Activated naive CD4-positive, alpha-beta T cell treated with anti-CD3 and anti-CD28 coated beads for 36 hours (primary cell): ENCODE data around the gene SEMA3C. TPM values are rescaled to one million over a fixed set of nuclear protein-coding genes. Genes with fewer than 3 reads are reported as not detected.

Source experiments
- CTCF ChIA-PET: fragments of 350-600 bp; sonication (Branson Sonifier 250); formaldehyde crosslinking; loops from one replicate; lab custom pipeline; 2021; ENCODE audit warnings: antibody characterized with exemption; lab: Charles Lee
- DNase-seq: peaks from one replicate; pipeline ENCODE4 v3.0.0-alpha.2; 2020
- H3K27ac Mint-ChIP-seq: one replicate; pipeline ENCODE4 v1.8.0; 2021; ENCODE audit warnings: mild to moderate bottlenecking, mixed read lengths
- H3K27me3 Mint-ChIP-seq: one replicate; pipeline ENCODE4 v1.8.0; 2021; ENCODE audit warnings: low read depth, mixed read lengths
- H3K36me3 Mint-ChIP-seq: one replicate; pipeline ENCODE4 v1.8.0; 2021; ENCODE audit warnings: low read depth, mixed read lengths
- H3K4me1 Mint-ChIP-seq: one replicate; pipeline ENCODE4 v1.8.0; 2021; ENCODE audit warnings: low read depth, mixed read lengths
- H3K4me3 Mint-ChIP-seq: one replicate; pipeline ENCODE4 v1.8.0; 2021; ENCODE audit warnings: mild to moderate bottlenecking, moderate library complexity, mixed read lengths
- H3K9me3 Mint-ChIP-seq: one replicate; pipeline ENCODE4 v1.8.0; 2021; ENCODE audit warnings: mixed read lengths
- intact Hi-C: fragments of 100-400 bp; cut with micrococcal nuclease; formaldehyde crosslinking; loops from one replicate; pipeline ENCODE4 v1.15.1; 2023
- total RNA-seq, 2 experiments: library from RNA; stranded (reverse); gene quantifications; one replicate each; pipeline ENCODE4 v1.2.3, GENCODE V29; 2021

SEMA3C gene
- total RNA-seq, 2 experiments from 2014 or later, result not detected

DNA sequence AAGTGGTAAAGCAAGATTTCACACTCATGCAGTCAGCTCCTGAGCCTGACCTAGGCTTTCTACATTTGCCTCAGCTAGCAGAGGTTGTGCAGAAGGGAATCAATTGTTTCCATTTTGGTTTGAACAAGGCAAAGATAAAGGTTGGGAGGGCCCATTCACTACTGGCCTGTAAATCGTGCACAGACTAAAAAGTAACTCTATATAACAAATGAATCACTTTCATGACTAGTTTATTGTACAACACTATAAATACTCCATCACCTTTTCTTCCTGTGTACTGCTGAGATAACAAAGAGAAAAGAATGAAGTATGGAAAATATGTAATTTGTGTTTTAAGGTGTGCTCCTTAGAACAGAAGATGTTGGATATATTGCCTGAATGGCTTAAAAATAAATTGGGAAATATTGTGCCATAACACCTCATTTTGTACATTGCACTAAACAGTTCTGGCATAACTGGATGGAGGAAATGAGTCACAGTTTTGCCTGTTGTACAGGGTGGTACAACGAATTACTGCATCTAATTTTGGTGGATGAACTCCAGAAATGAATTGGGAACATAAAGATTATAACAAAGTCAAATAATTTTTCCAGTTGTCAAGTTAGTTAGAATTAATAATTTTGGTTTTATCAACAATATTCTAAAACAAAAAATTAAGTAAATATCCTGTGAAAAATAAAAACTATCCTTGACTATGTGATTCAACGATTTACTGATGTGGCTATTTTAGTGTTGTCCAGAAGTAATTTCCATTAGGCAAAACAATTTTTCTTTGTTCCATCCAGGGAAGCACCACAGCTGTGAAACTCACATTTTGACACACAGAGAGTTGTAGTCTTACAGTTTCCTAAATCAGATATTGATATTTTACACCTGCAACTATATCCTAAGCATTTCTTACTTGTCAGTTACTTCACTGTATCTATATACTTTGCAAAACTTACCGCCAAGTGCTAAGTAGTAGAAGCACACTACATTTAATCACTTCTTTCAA lies 18.0 kb downstream of the SEMA3C start:
- Mint-ChIP-seq H3K4me1 (no peaks in the 10 kb centered on the region), H3K4me3 (no peak overlapping the region), H3K9me3 (no peaks in the 10 kb centered on the region), H3K27ac (no peak overlapping the region), H3K36me3 (no peaks in the 10 kb centered on the region), H3K27me3 (no peaks in the 10 kb centered on the region)
- intact Hi-C loops, result no loop called here
- no peak for DNase-seq
- CTCF ChIA-PET, result no interaction called here

DNA sequence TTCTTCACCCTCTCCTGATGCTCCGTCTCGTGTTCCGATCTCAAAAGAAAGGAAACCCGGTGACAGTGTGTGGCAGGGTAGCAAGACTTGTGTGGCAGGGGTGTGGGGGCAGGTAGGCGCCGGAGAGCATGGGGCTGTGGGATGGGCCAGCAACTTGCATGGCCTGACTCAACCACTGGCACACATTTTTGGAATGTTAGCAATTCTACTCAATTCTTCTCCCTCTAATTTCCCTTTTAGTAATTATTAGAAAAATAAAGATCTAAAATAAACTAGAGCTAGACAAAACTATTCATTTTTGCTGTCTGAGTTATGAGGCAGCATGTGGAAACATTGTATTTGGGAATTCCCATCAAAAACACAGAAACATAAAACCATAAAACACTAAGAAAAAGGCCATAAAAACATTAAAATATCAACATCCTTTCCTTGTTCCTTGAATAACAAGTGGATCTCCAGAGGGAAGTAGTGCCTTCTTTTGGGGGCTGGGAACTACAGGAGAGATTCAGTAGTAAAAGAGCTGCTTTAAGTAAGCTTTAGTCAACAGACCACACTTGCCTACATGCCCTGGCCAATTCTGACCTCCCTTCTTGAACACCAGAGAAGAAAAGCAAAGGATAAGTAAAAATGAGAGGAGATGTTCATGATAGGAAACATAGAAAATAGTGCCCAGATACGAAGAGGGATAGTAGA lies 21.8 kb downstream of the SEMA3C start:
- no peak for DNase-seq
- intact Hi-C loops, result no loop called here
- Mint-ChIP-seq H3K4me3 (no peak overlapping the region), H3K4me1 (no peaks in the 10 kb centered on the region), H3K9me3 (no peaks in the 10 kb centered on the region), H3K27me3 (no peaks in the 10 kb centered on the region), H3K27ac (no peak overlapping the region), H3K36me3 (no peaks in the 10 kb centered on the region)
- CTCF ChIA-PET, result interaction anchor here (0.6 kb wide), 1 partner anchor 14 kb away, joined by 5 read pairs; no protein-coding TSS in a partner anchor

DNA sequence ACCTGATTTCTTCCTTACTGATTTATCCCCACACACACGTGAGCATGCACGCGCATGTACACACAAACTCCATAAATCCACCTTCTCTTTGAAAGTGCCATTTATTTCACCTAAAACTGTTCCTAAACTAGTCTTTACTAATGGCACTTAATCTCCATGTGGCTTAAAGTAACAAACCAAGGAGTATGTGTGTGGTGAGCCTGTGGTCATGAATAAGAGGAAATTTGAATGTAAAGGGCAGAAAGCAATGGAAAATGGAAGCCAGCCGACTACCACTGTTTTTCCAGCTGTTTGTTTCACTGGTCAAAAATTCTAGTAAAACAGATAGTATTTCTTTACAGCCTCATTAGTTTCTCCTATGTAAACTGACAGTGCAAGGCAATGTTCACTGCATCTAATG lies 23.8 kb downstream of the SEMA3C start:
- DNase-seq, result no peak
- Mint-ChIP-seq H3K27ac (no peak overlapping the region), H3K27me3 (no peaks in the 10 kb centered on the region), H3K4me1 (no peaks in the 10 kb centered on the region), H3K36me3 (no peaks in the 10 kb centered on the region), H3K9me3 (no peaks in the 10 kb centered on the region), H3K4me3 (no peak overlapping the region)
- intact Hi-C loops, result no loop called here
- CTCF ChIA-PET, result no interaction called here

DNA sequence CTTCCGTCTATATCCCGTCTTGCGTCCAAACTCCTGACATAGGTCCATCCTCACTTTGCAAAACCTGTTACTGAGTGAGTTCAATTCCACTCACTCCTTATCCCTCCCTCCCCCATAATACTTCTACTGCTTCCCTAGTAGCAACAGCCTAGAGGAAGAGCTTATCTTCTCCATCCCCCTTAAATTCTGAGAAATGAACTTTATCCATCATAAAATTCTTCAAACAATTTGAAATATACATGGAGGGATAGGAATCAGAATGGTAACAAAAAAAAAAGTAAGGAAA lies 27.6 kb downstream of the SEMA3C start:
- no peaks in the 10 kb centered on the region for H3K9me3 Mint-ChIP-seq
- no peak overlapping the region for H3K4me3 Mint-ChIP-seq
- H3K4me1 Mint-ChIP-seq, result no peaks in the 10 kb centered on the region
- no peak for DNase-seq
- no peaks in the 10 kb centered on the region for H3K36me3 Mint-ChIP-seq
- no peak overlapping the region for H3K27ac Mint-ChIP-seq
- intact Hi-C loops, result loop anchor here (5.0 kb wide), 1 partner anchor 51 kb away; no protein-coding TSS in a partner anchor
- H3K27me3 Mint-ChIP-seq, result no peaks in the 10 kb centered on the region
- CTCF ChIA-PET, result no interaction called here

DNA sequence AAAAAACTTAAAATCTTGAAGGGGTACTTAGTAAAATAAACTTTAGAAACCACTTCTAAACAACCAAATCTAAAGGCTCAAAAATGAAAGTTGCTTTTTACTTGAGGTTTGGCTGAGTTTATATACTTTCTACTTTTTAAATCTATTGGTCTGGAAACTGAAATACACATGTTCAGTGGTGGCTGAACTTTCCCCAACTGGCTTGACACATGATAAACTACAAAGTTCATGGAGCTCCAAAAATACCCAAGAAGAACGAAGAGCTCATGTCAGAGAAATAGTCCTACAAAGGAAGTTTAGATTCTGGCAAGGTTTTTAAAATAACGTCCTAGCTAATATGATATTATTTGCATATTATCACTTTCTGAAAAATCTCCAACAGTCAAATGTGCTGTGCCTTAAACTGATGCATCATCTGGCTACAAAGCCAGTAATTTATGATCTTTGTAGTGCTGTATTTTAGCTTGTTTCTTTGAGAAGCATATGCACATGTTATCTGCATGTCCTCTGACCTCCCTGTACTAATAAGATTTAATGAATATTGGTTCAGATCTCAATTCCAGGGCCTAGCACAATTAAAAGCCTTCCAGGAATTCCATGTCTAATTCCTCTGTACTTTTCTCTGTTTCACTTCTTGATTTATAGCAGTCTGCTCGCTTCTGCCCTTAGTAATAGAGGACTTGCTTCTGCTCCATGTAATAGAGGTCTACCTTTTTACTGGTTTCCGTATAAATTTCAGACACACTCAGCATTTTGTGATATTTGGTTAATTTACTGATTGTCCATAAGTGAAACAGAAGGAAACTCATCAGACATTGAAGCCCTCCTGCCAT lies 28.2 kb downstream of the SEMA3C start:
- intact Hi-C loops, result loop anchor here (5.0 kb wide), 1 partner anchor 52 kb away; no protein-coding TSS in a partner anchor
- no peaks in the 10 kb centered on the region for H3K27me3 Mint-ChIP-seq
- no peak for DNase-seq
- H3K36me3 Mint-ChIP-seq, result no peaks in the 10 kb centered on the region
- H3K9me3 Mint-ChIP-seq, result no peaks in the 10 kb centered on the region
- no peak overlapping the region for H3K27ac Mint-ChIP-seq
- CTCF ChIA-PET, result no interaction called here
- no peak overlapping the region for H3K4me3 Mint-ChIP-seq
- no peaks in the 10 kb centered on the region for H3K4me1 Mint-ChIP-seq

DNA sequence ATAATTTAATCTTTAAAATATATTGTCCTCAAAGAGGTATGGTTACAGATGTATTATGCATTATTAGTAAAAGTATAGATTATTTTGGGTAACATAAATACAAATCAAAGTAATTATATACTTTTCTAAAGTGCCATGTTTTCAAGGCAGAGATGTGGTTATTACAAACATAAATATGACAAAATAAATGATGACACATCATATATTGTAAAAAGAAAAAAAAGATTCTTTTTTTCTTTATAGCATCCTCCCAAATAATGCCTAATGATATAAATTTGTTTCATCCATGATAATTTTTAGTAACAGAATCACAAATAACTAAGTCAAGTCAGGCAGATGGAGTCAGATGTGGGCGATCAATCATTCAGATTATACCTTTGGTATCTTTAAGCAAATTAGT lies 29.3 kb downstream of the SEMA3C start:
- Mint-ChIP-seq H3K4me3 (no peak overlapping the region), H3K4me1 (no peaks in the 10 kb centered on the region), H3K9me3 (no peaks in the 10 kb centered on the region), H3K27ac (no peak overlapping the region), H3K27me3 (no peaks in the 10 kb centered on the region), H3K36me3 (no peaks in the 10 kb centered on the region)
- no peak for DNase-seq
- intact Hi-C loops, result no loop called here
- CTCF ChIA-PET, result no interaction called here

DNA sequence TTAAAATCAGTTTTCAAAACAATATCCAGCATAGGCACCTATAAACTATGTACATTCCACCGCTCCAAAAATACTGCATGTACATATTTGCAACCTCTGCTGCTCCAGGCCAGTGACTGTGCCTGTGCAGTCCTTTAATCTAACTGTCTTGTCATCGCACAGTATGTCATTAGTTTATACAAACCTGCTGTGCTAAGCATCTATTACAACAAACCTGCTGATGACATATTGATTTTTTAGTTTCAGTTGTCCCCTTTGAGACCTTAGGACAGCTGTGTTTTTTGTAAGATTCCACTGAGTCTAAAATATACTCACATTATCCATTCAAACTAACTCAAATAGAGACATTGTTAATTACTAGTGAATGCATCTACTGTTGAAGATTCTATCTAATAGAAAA lies 33.1 kb downstream of the SEMA3C start:
- no peaks in the 10 kb centered on the region for H3K36me3 Mint-ChIP-seq
- no peaks in the 10 kb centered on the region for H3K4me1 Mint-ChIP-seq
- H3K27ac Mint-ChIP-seq, result no peak overlapping the region
- no peak overlapping the region for H3K4me3 Mint-ChIP-seq
- CTCF ChIA-PET, result no interaction called here
- H3K27me3 Mint-ChIP-seq, result no peaks in the 10 kb centered on the region
- intact Hi-C loops, result no loop called here
- no peak for DNase-seq
- no peaks in the 10 kb centered on the region for H3K9me3 Mint-ChIP-seq

DNA sequence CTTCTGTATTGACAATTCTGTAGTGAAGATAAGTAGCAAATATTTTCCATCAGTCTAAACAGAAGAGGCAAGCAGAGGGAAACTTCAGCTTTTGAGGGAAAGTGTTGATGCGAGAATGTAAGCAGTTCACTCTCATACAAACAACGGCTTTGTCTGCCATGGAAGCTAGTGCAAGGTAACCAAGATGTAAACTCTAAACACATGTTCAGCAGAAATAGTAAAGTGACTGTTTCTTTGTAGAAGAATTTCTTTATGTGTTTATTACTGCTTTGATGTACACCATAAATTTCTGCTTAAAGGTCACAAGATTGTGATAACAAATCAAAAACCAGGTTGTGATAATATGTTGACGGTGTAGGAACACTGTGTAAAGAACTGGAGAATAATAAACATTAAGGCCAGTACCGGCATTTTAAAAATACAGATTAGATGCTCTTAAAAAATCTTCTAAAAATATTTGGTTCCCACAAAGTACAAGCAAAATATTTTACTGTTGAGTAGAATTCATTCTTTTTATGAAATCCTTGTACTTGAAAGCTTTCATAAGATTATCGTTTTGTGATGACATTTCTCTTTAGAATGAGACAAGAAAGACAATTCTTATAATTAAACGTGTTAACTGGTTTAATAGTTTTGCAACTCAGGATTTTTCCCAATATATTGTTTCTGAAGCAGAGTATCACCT lies 34.2 kb downstream of the SEMA3C start:
- no peak for DNase-seq
- H3K27ac Mint-ChIP-seq, result no peak overlapping the region
- intact Hi-C loops, result no loop called here
- no peaks in the 10 kb centered on the region for H3K9me3 Mint-ChIP-seq
- no peaks in the 10 kb centered on the region for H3K36me3 Mint-ChIP-seq
- no peak overlapping the region for H3K4me3 Mint-ChIP-seq
- no peaks in the 10 kb centered on the region for H3K27me3 Mint-ChIP-seq
- no peaks in the 10 kb centered on the region for H3K4me1 Mint-ChIP-seq
- CTCF ChIA-PET, result no interaction called here

DNA sequence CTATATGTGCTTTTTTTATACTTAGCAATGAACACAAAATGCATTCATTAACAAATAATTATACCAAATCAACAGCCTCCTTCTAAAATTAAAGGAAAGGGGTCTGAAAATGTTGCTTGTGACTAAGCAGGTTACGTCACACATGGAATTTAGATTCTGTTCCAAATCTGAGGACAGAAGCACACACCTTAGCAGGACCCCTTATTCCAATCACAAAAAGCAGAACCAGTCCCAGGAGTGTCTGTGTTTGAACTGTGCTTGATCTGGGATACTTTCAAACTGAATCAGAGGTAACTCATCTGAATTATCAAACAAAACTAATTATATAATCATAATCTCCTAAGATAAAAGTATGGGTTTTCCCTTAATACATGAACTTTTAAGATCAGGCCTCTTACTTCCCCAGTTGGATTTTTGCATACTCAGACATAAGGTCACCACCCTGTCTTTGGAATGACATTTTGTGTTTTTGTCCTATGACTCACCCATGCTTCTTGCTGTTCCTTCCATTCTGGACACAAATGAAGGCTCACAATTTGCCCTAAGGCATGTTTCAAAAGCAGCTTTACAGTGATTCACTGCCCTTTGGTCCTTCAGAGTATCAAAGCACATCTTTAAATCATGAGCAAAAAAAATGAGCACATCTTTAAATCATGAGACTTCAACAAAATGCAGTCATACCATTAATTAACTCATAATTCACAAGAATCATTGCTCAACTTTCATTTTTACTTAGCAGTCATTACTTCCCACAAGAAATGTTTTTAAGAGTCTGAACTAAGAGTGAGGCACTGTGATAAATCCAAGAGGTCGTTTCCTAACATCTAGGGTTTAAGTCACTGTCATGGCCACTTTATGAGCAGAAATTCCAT lies 35.5 kb downstream of the SEMA3C start:
- Mint-ChIP-seq H3K4me1 (no peaks in the 10 kb centered on the region), H3K9me3 (no peaks in the 10 kb centered on the region), H3K4me3 (no peak overlapping the region), H3K27me3 (no peaks in the 10 kb centered on the region), H3K36me3 (no peaks in the 10 kb centered on the region), H3K27ac (no peak overlapping the region)
- intact Hi-C loops, result no loop called here
- CTCF ChIA-PET, result interaction anchor here (0.8 kb wide), 1 partner anchor 212 kb away, joined by 3 read pairs; no protein-coding TSS in a partner anchor
- no peak for DNase-seq

DNA sequence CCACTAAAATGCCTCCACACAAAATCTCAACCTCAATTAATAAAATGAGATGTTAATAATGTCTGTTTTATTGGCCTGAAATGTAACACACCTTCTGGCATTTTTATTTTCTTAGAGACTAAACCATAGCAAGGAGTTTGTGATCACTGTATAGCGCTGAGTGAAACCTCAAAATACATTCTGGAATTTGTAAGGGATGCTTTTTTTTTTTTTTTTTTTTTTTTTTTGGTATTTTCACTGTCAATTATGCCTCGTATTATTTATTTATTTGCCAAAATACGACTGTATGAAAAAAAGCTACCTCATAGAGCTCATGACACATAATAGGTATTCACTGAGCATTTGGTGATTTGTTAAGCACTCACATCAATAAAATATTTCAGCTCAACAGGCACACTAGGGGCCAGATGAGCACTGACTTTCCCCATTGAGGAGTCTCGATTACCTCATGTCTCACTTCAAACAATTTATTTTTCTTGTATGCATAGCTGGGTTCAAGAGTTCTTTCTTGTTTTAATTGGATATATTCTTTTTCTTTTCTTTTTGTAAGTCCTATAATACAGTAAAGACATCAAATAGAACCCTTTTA lies 36.5 kb downstream of the SEMA3C start:
- Mint-ChIP-seq H3K27me3 (no peaks in the 10 kb centered on the region), H3K36me3 (no peaks in the 10 kb centered on the region), H3K9me3 (no peaks in the 10 kb centered on the region), H3K4me1 (no peaks in the 10 kb centered on the region), H3K27ac (no peak overlapping the region), H3K4me3 (no peak overlapping the region)
- intact Hi-C loops, result no loop called here
- DNase-seq, result no peak
- CTCF ChIA-PET, result no interaction called here

DNA sequence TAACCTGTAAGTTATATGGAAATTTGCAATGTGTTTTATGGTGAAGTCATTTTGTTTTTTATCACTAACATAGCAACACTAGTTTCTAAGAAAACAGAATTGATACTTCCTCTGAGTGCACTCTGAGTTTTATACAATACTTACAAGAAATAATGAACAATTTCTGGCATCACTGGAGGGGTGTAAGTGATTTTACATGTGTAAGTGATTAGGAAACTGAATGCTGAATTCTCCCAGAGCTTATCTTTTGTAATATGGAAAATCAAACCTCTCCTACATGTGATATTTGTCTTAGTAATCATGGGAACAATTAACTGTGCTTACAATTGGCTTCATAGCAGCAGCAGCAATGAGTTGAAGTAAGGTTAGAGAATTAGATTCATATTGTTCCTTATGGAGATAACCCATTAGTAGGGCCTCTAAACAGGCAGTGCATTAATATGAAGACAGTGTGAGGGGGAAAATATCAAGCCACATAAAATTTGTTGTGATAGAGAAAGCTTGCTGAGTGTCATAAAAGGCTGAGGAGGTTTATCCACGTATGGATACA lies 37.4 kb downstream of the SEMA3C start:
- no peak overlapping the region for H3K27ac Mint-ChIP-seq
- no peak for DNase-seq
- no peaks in the 10 kb centered on the region for H3K9me3 Mint-ChIP-seq
- no peaks in the 10 kb centered on the region for H3K4me1 Mint-ChIP-seq
- no peak overlapping the region for H3K4me3 Mint-ChIP-seq
- H3K36me3 Mint-ChIP-seq, result no peaks in the 10 kb centered on the region
- CTCF ChIA-PET, result no interaction called here
- H3K27me3 Mint-ChIP-seq, result no peaks in the 10 kb centered on the region
- intact Hi-C loops, result no loop called here
